Hepatocyte (in vitro differentiated cells): Measurements from ENCODE around the gene ADAMTS7.
"Not testable (repeated sequence)": the region's sequence is repeated elsewhere in the genome, so short reads cannot be mapped to it uniquely, and the experiment has no call there.

ENCODE experiments used
- CTCF ChIP-seq: fragments of 200-600 bp; sonication (generic); IDR thresholded peaks from 2 replicates; pipeline ENCODE4 v1.5.1; 2016; ENCODE audit warnings: antibody characterized with exemption, mild to moderate bottlenecking; ENCODE audit not compliant: poor library complexity
- EZH2 ChIP-seq: fragments of 200-600 bp; sonication (generic); IDR thresholded peaks from 2 replicates; pipeline ENCODE4 v1.6.1; 2016; ENCODE audit warnings: antibody characterized with exemption, mild to moderate bottlenecking, borderline replicate concordance
- EZH2phosphoT487 ChIP-seq: fragments of 200-600 bp; sonication (generic); IDR thresholded peaks from one replicate; pipeline ENCODE4 v1.6.1; 2018; ENCODE audit warnings: antibody characterized with exemption, mild to moderate bottlenecking, low read depth, moderate library complexity; ENCODE audit not compliant: unreplicated experiment, severe bottlenecking

- TF ChIP-seq EZH2, CTCF, EZH2phosphoT487: not testable (repeated sequence)
These were observed 44.6 kb downstream of the ADAMTS7 start for GRCh38 chr15:78766641-78767071.
